HCT116 (cell line): Measurements from ENCODE around the gene PRAF2. TPM values are rescaled to one million over a fixed set of nuclear protein-coding genes. Genes with fewer than 3 reads are reported as not detected.

Source experiments
- ATAC-seq: fragments of 200-7000 bp; cut with Tn5 transposase; 2 replicates; pipeline ENCODE4 v1.9.1; 2020; ENCODE audit warnings: mild to moderate bottlenecking, moderate library complexity
- BruUV-seq: library from RNA; stranded (reverse); fragments of 400-500 nt; replicated peaks from 2 replicates; lab custom pipeline; 2021; lab: Mats Ljungman, UMichigan
- CTCF ChIA-PET: fragments of 300-600 bp; sonication (Branson Sonifier 250); formaldehyde crosslinking; loops from one replicate; lab custom pipeline; 2021; ENCODE audit warnings: antibody characterized with exemption; lab: Charles Lee
- POLR2A ChIA-PET: fragments of 300-600, 350-600 bp; sonication (Branson Sonifier 250); formaldehyde crosslinking; loops from one replicate; lab custom pipeline; 2021; ENCODE audit warnings: antibody characterized with exemption; lab: Charles Lee
- RAD21 ChIA-PET, 2 experiments: fragments of 300-600 bp; sonication (Branson Sonifier 250); formaldehyde crosslinking; loops; one replicate each; lab custom pipeline; 2023; ENCODE audit warnings: low total read pairs in 2 of 2; ENCODE audit not compliant: uncharacterized antibody in 2 of 2, unreplicated experiment in 2 of 2, low non-redundant PET in 1 of 2; lab: Charles Lee
- DNase-seq: peaks from one replicate; pipeline ENCODE4 v3.0.0-alpha.2; 2010; ENCODE audit warnings: low read depth, low spot score
- H2AFZ ChIP-seq: fragments of 200-600 bp; shearing (Covaris generic), sonication (generic); 2 replicates; pipeline ENCODE4 v1.6.1; 2017; ENCODE audit warnings: low read depth, mixed run types, mixed read lengths, antibody characterized with exemption, low read length; ENCODE audit not compliant: poor library complexity, severe bottlenecking
- H3K27ac ChIP-seq: 2 replicates; pipeline ENCODE4 v1.5.1; 2012; ENCODE audit warnings: low read depth, low read length
- H3K27me3 ChIP-seq: fragments of 200-600 bp; sonication (generic); 2 replicates; pipeline ENCODE4 v1.6.1; 2016; ENCODE audit warnings: mixed run types, low read length, mixed read lengths; ENCODE audit not compliant: insufficient read depth
- H3K36me3 ChIP-seq, 2 experiments: fragments of 200-500 bp in 1 of 2; fragments of 200-600 bp in 1 of 2; sonication (Bioruptor generic) in 1 of 2; sonication (generic) in 1 of 2; 2 replicates each; pipeline versions ENCODE4 v1.5.1 to v1.6.1; 2014 to 2016; ENCODE audit warnings: low read length in 2 of 2, inconsistent platforms in 1 of 2, mixed read lengths in 1 of 2, mixed run types in 1 of 2; ENCODE audit not compliant: insufficient read depth in 2 of 2, control insufficient read depth in 1 of 2
- H3K4me1 ChIP-seq, 2 experiments: fragments of 200-600 bp in 1 of 2; sonication (generic) in 1 of 2; 2 replicates each; pipeline versions ENCODE4 v1.5.1 to v1.6.1; 2012 to 2017; ENCODE audit warnings: low read length in 2 of 2, inconsistent platforms in 1 of 2, mild to moderate bottlenecking in 1 of 2, mixed read lengths in 1 of 2, mixed run types in 1 of 2, moderate library complexity in 1 of 2; ENCODE audit not compliant: insufficient read depth in 2 of 2, control insufficient read depth in 1 of 2
- H3K4me2 ChIP-seq: fragments of 200-600 bp; sonication (generic); 2 replicates; pipeline ENCODE4 v1.6.1; 2017; ENCODE audit warnings: mixed run types, low read length, mixed read lengths
- H3K4me3 ChIP-seq, 2 experiments: fragments of 200-600 bp in 1 of 2; sonication (generic) in 1 of 2; replicated peaks in 1 of 2; 2 replicates each; pipeline ENCODE4 v1.5.1; 2011 to 2016; ENCODE audit warnings: low read length in 2 of 2, control low read depth in 1 of 2, low read depth in 1 of 2, mild to moderate bottlenecking in 1 of 2, mixed read lengths in 1 of 2, mixed run types in 1 of 2
- H3K79me2 ChIP-seq: fragments of 200-600 bp; sonication (generic); 2 replicates; pipeline ENCODE4 v1.6.1; 2017; ENCODE audit warnings: mild to moderate bottlenecking, mixed run types, low read length, moderate library complexity, mixed read lengths; ENCODE audit not compliant: insufficient read depth
- H3K9ac ChIP-seq: fragments of 200-600 bp; sonication (generic); 2 replicates; pipeline ENCODE4 v1.6.1; 2016; ENCODE audit warnings: low read length, mixed read lengths
- H3K9me2 ChIP-seq: fragments of 200-600 bp; sonication (generic), shearing (Covaris generic); 2 replicates; pipeline ENCODE4 v1.6.1; 2017; ENCODE audit warnings: mixed run types, mild to moderate bottlenecking, moderate library complexity; ENCODE audit not compliant: insufficient read depth
- H3K9me3 ChIP-seq, 2 experiments: fragments of 200-500 bp in 1 of 2; fragments of 200-600 bp in 1 of 2; sonication (Bioruptor generic) in 1 of 2; sonication (generic) in 1 of 2; 2 replicates each; pipeline ENCODE4 v1.6.1; 2014 to 2017; ENCODE audit warnings: low read length in 2 of 2, mixed read lengths in 2 of 2, inconsistent platforms in 1 of 2, low read depth in 1 of 2, mild to moderate bottlenecking in 1 of 2, mixed run types in 1 of 2, moderate library complexity in 1 of 2; ENCODE audit not compliant: control insufficient read depth in 1 of 2, insufficient read depth in 1 of 2
- H4K20me1 ChIP-seq: fragments of 200-600 bp; sonication (generic), shearing (Covaris generic); 2 replicates; pipeline ENCODE4 v1.6.1; 2017; ENCODE audit warnings: mixed run types, mild to moderate bottlenecking, moderate library complexity; ENCODE audit not compliant: insufficient read depth
- ELF1 ChIP-seq: IDR thresholded peaks from 2 replicates; pipeline ENCODE4 v1.6.1; 2012; ENCODE audit warnings: low read depth, borderline replicate concordance
- EZH2 ChIP-seq: fragments of 200-600 bp; sonication (generic); IDR thresholded peaks from 2 replicates; pipeline ENCODE4 v1.6.1; 2017; ENCODE audit warnings: antibody characterized with exemption, mixed run types
- EZH2phosphoT487 ChIP-seq: fragments of 200-600 bp; IDR thresholded peaks from 2 replicates; pipeline ENCODE4 v1.6.1; 2018; ENCODE audit warnings: antibody characterized with exemption, borderline replicate concordance
- POLR2AphosphoS5 ChIP-seq: IDR thresholded peaks from 2 replicates; pipeline ENCODE4 v1.6.1; 2011; ENCODE audit warnings: mild to moderate bottlenecking, low read depth, low read length, moderate library complexity
- REST ChIP-seq: IDR thresholded peaks from 2 replicates; pipeline ENCODE4 v1.6.1; 2012; ENCODE audit warnings: low read depth
- SIN3A ChIP-seq: IDR thresholded peaks from 2 replicates; pipeline ENCODE4 v1.6.1; 2012; ENCODE audit warnings: low read depth
- SRF ChIP-seq: IDR thresholded peaks from 2 replicates; pipeline ENCODE4 v1.6.1; 2012; ENCODE audit warnings: low read depth
- TCF7L2 ChIP-seq: IDR thresholded peaks from 2 replicates; pipeline ENCODE4 v1.7.0; 2011; ENCODE audit warnings: borderline replicate concordance, inconsistent platforms; ENCODE audit not compliant: insufficient read depth, insufficient read length; ENCODE audit errors: extremely low read depth
- ZBTB33 ChIP-seq: IDR thresholded peaks from 2 replicates; pipeline ENCODE4 v1.6.1; 2011; ENCODE audit warnings: mild to moderate bottlenecking, low read length, moderate library complexity; ENCODE audit not compliant: insufficient replicate concordance; ENCODE audit errors: extremely low read depth
- intact Hi-C: fragments of 100-400 bp; cut with micrococcal nuclease; formaldehyde crosslinking; loops from 2 replicates; pipeline ENCODE4 v1.10.0; 2022
- total RNA-seq: library from RNA; stranded (reverse); gene quantifications from one replicate; pipeline ENCODE4 v1.2.1, GENCODE V29; 2021; ENCODE audit not compliant: unreplicated experiment

The PRAF2 gene
- total RNA-seq, 1 experiment from 2014 or later, result 18.8 TPM

- no peak for TF ChIP-seq ZBTB33
- TF ChIP-seq EZH2, result no peak
Measured at GRCh38 chrX:49064735-49065134, 9.1 kb downstream of the PRAF2 start (continued).

- POLR2A ChIA-PET, result no interaction called here
- Histone ChIP-seq H3K4me3 (no peak overlapping the region), H2AFZ (no peak overlapping the region), H4K20me1 (no peaks in the 10 kb centered on the region), H3K27me3 (no peaks in the 10 kb centered on the region), H3K79me2 (no peaks in the 10 kb centered on the region), H3K36me3 (no peaks in the 10 kb centered on the region), H3K9me3 (no peaks in the 10 kb centered on the region), H3K4me2 (no peak overlapping the region), H3K4me1 (peaks cover 2 to 7% of the 10 kb centered on the region in 2 experiments; a peak in 2 of 4 replicates), H3K9me2 (no peaks in the 10 kb centered on the region), H3K9ac (no peak overlapping the region), H3K27ac (no peak overlapping the region)
- no peak for TF ChIP-seq TCF7L2
- TF ChIP-seq SRF, result no peak
- TF ChIP-seq EZH2phosphoT487, result no peak
- CTCF ChIA-PET, result no interaction called here
- RAD21 ChIA-PET, result no interaction called here
- BruUV-seq, result no TSS peak
- ATAC-seq (no peak), DNase-seq (no peak)
- intact Hi-C loops, result no loop called here
Measured at GRCh38 chrX:49064303-49064702, 9.5 kb downstream of the PRAF2 start.

- CTCF ChIA-PET, result no interaction called here
- no peaks in the 10 kb centered on the region for H3K9me3 ChIP-seq
Measured at GRCh38 chrX:49063715-49064114, 10.1 kb downstream of the PRAF2 start.

More at GRCh38 chrX:49063715-49064114, 10.1 kb downstream of the PRAF2 start:
- no peaks in the 10 kb centered on the region for H4K20me1 ChIP-seq
- no peak overlapping the region for H3K27ac ChIP-seq
- no peaks in the 10 kb centered on the region for H3K36me3 ChIP-seq
- no peaks in the 10 kb centered on the region for H3K9me2 ChIP-seq
- POLR2A ChIA-PET, result no interaction called here
- DNase-seq (no peak), ATAC-seq (no peak)
- no peaks in the 10 kb centered on the region for H3K79me2 ChIP-seq
- H3K27me3 ChIP-seq, result no peaks in the 10 kb centered on the region
- BruUV-seq, result no TSS peak
- H3K4me2 ChIP-seq, result no peak overlapping the region
- no peak overlapping the region for H3K4me3 ChIP-seq
- RAD21 ChIA-PET, result no interaction called here
- intact Hi-C loops, result no loop called here
- TF ChIP-seq SRF (no peak), ELF1 (no peak), REST (no peak), POLR2AphosphoS5 (no peak), TCF7L2 (no peak), SIN3A (no peak)
- no peak overlapping the region for H2AFZ ChIP-seq
- peaks cover 2 to 8% of the 10 kb centered on the region in 2 experiments; a peak in 2 of 4 replicates for H3K4me1 ChIP-seq
- H3K9ac ChIP-seq, result no peak overlapping the region
